ENCODE data around the gene AGPAT3.

- TF ChIP-seq CTCF (IDR thresholded peaks at IDR 0.05) (no peak), POLR2A (IDR thresholded peaks at IDR 0.05) (no peak)
Measured at GRCh38 chr21:43991447-43991991, 126.5 kb downstream of the AGPAT3 start.
